Measurements from ENCODE around the gene EPHA8. TPM values are rescaled to one million over a fixed set of nuclear protein-coding genes. Genes with fewer than 3 reads are reported as not detected.

Gene EPHA8
- total and polyA plus RNA-seq, 9 of the 15 experiments (the other 6 are each of a cell fraction or from before 2014, with no cell fraction given) = not detected

DNA sequence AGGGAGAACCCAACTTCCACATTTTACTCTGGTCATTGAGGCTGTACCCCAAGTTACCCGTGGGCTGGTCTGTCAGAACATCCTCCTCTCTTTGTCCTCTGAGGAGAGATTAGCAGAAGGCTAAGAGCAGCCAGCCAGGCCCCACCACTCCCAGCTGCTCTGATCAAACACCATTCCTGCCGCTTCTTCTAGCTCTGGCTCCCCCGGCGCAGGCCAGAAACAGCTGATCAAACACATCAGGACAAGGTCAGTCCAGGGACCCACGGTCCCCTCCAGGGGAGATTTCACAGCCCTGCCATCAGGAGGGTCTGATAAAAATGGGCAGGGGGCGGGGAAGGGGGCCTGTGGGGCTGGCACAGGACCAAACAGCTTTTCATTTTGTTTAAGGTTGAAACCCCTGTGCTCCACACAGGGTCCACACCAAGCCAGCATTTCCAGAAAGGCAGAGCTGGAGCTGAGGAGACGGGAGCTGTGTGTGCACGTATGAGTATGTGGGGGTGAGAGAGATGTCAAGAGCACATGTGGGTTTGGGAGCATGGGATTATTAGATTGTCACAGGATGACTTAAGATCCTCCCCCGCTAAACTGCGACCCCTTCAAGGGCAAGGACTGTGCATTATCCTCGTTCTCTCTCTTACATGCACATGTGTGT, 29.9 kb upstream of the EPHA8 start:
- Histone ChIP-seq H3K36me3 (ENCODE audit: control insufficient read depth, insufficient read depth, low read length) (no peaks in the 10 kb centered on the region), H3K4me1 (replicated peaks in 1 of 2; ENCODE audit: control insufficient read depth in 2 of 2, insufficient read depth in 2 of 2, low read length in 2 of 2) (peaks cover 7 to 11% of the 10 kb centered on the region in 2 experiments; a peak in 2 of 5 replicates), H3K79me2 (ENCODE audit: control insufficient read depth, insufficient read depth, low read length) (no peaks in the 10 kb centered on the region), H4K20me1 (replicated peaks; ENCODE audit: control insufficient read depth, insufficient read depth, low read length) (peaks cover 5% of the 10 kb centered on the region; the same call in 1 of the 2 replicates), H3K9me3 (replicated peaks; ENCODE audit: control insufficient read depth, insufficient read depth, low read depth, low read length) (no peaks in the 10 kb centered on the region), H3K9ac (ENCODE audit: insufficient read depth in 1 of 2, low read depth in 2 of 2, low read length in 2 of 2) (no peak overlapping the region), H3K27me3 (ENCODE audit: control insufficient read depth in 2 of 2, insufficient read depth in 2 of 2, low read length in 2 of 2) (peaks cover 0 to 20% of the 10 kb centered on the region in 2 experiments; a peak in 2 of 5 replicates), H3K4me3 (no peak overlapping the region), H2AFZ (ENCODE audit: low read depth, low read length) (no peak overlapping the region), H3K9me1 (ENCODE audit: control insufficient read depth, insufficient read depth, low read length) (no peaks in the 10 kb centered on the region), H3K27ac (ENCODE audit: extremely low read depth, low read depth, low read length) (no peak overlapping the region), H3K4me2 (ENCODE audit: insufficient read depth, low read length) (no peak overlapping the region)
- no peak for DNase-seq (ENCODE audit: extremely low read depth in 1 of 4, low spot score in 3 of 4)
- CTCF ChIA-PET (ENCODE audit: low intra/inter-chr PET ratio) = interaction anchor here (2.1 kb wide), 1 partner anchor 112 kb away, joined by 6 read pairs; no protein-coding TSS in a partner anchor
- no peak for FAIRE-seq
- TF ChIP-seq ZNF133 (CRISPR knock-in tag; IDR thresholded peaks at IDR 0.05) = no peak
- POLR2A ChIA-PET = interaction anchor here (0.6 to 1.3 kb wide), 5 partner anchors 8 to 40 kb away, joined by 3 to 6 read pairs (median 3); no protein-coding TSS in a partner anchor
- no peak for ATAC-seq
- intact Hi-C loops (cut with micrococcal nuclease) = loop anchor here (10.0 kb wide), 1 partner anchor 109 kb away; no protein-coding TSS in a partner anchor
- 20% methylated on average over 11 of the region's 11 CpGs for WGBS (ENCODE audit: insufficient coverage, low coverage, missing lambda C conversion rate)
- no TSS peak for BruUV-seq (replicated peaks)
- in situ Hi-C loops (cut with MboI) = no loop called here

DNA sequence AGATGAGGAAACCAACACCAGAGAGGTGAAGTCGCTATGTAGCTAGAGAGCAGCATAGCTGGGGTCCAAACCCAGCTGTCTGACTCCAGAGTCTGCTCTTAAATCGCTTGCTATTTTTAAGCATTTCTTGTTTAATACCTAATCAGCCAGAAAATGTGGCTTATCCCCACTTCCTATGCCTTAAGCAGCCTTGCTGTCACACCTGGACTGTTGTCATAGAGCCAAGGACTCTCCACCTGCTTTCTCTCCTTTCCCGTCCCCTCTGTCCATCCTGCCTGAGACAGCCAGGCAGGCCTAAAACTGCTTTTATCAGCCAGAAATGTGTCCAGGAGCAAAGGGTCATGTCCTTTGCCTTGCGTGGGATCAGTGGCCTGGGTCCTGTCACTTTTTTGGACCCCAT, 28.3 kb upstream of the EPHA8 start:
- FAIRE-seq (no peak), DNase-seq (ENCODE audit: extremely low read depth in 1 of 4, low spot score in 3 of 4) (no peak), ATAC-seq (no peak)
- H3K9me1 ChIP-seq (ENCODE audit: control insufficient read depth, insufficient read depth, low read length) = no peaks in the 10 kb centered on the region
- H3K79me2 ChIP-seq (ENCODE audit: control insufficient read depth, insufficient read depth, low read length) = no peaks in the 10 kb centered on the region
- no peak overlapping the region for H2AFZ ChIP-seq (ENCODE audit: low read depth, low read length)
- no TSS peak for BruUV-seq (replicated peaks)
- intact Hi-C loops (cut with micrococcal nuclease) (loop anchor here (10.0 kb wide), 1 partner anchor 110 kb away; no protein-coding TSS in a partner anchor), in situ Hi-C loops (cut with MboI) (no loop called here)
- H3K27me3 ChIP-seq (ENCODE audit: control insufficient read depth in 2 of 2, insufficient read depth in 2 of 2, low read length in 2 of 2) = peaks cover 0 to 29% of the 10 kb centered on the region in 2 experiments; a peak in 2 of 5 replicates
- CTCF ChIA-PET (ENCODE audit: low intra/inter-chr PET ratio) = no interaction called here
- no peaks in the 10 kb centered on the region for H3K9me3 ChIP-seq (replicated peaks; ENCODE audit: control insufficient read depth, insufficient read depth, low read depth, low read length)
- POLR2A ChIA-PET = no interaction called here
- H3K9ac ChIP-seq (ENCODE audit: insufficient read depth in 1 of 2, low read depth in 2 of 2, low read length in 2 of 2) = no peak overlapping the region
- H4K20me1 ChIP-seq (replicated peaks; ENCODE audit: control insufficient read depth, insufficient read depth, low read length) = 0 out of 2 replicates have a peak, but pooled peaks cover 5% of the 10 kb centered on the region
- no peak overlapping the region for H3K4me3 ChIP-seq
- peaks cover 7 to 11% of the 10 kb centered on the region in 2 experiments; a peak in 2 of 5 replicates for H3K4me1 ChIP-seq (replicated peaks in 1 of 2; ENCODE audit: control insufficient read depth in 2 of 2, insufficient read depth in 2 of 2, low read length in 2 of 2)
- no peak overlapping the region for H3K27ac ChIP-seq (ENCODE audit: extremely low read depth, low read depth, low read length)
- no peak overlapping the region for H3K4me2 ChIP-seq (ENCODE audit: insufficient read depth, low read length)
- no peaks in the 10 kb centered on the region for H3K36me3 ChIP-seq (ENCODE audit: control insufficient read depth, insufficient read depth, low read length)
- 42% methylated on average over 4 of the region's 4 CpGs for WGBS (ENCODE audit: insufficient coverage, low coverage, missing lambda C conversion rate)
- no peak for TF ChIP-seq ZSCAN32 (CRISPR knock-in tag; IDR thresholded peaks at IDR 0.05)
- no peak for TF ChIP-seq NCOA4 (IDR thresholded peaks at IDR 0.05; ENCODE audit: partially characterized antibody)
- TF ChIP-seq SMARCA4 (IDR thresholded peaks at IDR 0.05) = no peak
- TF ChIP-seq, protein P1, sequence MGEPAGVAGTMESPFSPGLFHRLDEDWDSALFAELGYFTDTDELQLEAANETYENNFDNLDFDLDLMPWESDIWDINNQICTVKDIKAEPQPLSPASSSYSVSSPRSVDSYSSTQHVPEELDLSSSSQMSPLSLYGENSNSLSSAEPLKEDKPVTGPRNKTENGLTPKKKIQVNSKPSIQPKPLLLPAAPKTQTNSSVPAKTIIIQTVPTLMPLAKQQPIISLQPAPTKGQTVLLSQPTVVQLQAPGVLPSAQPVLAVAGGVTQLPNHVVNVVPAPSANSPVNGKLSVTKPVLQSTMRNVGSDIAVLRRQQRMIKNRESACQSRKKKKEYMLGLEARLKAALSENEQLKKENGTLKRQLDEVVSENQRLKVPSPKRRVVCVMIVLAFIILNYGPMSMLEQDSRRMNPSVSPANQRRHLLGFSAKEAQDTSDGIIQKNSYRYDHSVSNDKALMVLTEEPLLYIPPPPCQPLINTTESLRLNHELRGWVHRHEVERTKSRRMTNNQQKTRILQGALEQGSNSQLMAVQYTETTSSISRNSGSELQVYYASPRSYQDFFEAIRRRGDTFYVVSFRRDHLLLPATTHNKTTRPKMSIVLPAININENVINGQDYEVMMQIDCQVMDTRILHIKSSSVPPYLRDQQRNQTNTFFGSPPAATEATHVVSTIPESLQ (CRISPR knock-in tag; IDR thresholded peaks at IDR 0.05) = no peak
- TF ChIP-seq, protein P2, sequence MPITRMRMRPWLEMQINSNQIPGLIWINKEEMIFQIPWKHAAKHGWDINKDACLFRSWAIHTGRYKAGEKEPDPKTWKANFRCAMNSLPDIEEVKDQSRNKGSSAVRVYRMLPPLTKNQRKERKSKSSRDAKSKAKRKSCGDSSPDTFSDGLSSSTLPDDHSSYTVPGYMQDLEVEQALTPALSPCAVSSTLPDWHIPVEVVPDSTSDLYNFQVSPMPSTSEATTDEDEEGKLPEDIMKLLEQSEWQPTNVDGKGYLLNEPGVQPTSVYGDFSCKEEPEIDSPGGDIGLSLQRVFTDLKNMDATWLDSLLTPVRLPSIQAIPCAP (CRISPR knock-in tag; IDR thresholded peaks at IDR 0.05; ENCODE audit: borderline replicate concordance) = no peak
- TF ChIP-seq HDAC1 (IDR thresholded peaks at IDR 0.05) = no peak
- TF ChIP-seq HDAC8 (tag; IDR thresholded peaks at IDR 0.05) = no peak
- TF ChIP-seq, protein P3, sequence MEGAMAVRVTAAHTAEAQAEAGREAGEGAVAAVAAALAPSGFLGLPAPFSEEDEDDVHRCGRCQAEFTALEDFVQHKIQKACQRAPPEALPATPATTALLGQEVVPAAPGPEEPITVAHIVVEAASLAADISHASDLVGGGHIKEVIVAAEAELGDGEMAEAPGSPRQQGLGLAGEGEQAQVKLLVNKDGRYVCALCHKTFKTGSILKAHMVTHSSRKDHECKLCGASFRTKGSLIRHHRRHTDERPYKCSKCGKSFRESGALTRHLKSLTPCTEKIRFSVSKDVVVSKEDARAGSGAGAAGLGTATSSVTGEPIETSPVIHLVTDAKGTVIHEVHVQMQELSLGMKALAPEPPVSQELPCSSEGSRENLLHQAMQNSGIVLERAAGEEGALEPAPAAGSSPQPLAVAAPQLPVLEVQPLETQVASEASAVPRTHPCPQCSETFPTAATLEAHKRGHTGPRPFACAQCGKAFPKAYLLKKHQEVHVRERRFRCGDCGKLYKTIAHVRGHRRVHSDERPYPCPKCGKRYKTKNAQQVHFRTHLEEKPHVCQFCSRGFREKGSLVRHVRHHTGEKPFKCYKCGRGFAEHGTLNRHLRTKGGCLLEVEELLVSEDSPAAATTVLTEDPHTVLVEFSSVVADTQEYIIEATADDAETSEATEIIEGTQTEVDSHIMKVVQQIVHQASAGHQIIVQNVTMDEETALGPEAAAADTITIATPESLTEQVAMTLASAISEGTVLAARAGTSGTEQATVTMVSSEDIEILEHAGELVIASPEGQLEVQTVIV (CRISPR knock-in tag; IDR thresholded peaks at IDR 0.05; ENCODE audit: borderline replicate concordance) = no peak
- no peak for TF ChIP-seq SOX6 (IDR thresholded peaks at IDR 0.05)

All from K562 (cell line).